Measurements from ENCODE around the gene CCL24.
"Not testable (repeated sequence)": the region's sequence is repeated elsewhere in the genome, so short reads cannot be mapped to it uniquely, and the experiment has no call there.

Gene CCL24, protein sequence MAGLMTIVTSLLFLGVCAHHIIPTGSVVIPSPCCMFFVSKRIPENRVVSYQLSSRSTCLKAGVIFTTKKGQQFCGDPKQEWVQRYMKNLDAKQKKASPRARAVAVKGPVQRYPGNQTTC

DNA sequence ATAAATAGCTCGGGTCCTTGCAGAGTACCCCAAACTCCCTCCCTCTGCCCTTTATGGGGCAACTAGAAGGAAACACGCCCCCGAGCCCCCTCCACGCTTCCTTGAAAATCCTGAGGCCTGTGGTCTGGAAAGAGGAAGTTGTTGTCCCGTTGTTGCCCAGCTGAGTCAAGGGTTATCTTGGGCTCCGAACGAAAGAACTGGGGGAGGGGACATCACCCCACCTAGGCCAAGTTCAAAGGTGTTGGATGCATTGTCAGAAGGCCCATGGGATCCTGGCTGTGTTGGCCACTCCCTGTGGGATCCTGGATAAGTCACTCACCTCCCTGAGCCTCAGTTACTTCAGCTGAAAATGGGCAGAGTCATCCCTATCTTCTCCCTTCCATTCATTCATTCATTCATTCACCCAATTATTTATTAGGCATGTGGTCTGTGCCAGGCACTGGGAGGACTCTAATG is at the start of gene CCL24:
Gene CCL24 (minus strand): TSS at position 26 of the 456 bp plus-strand sequence. CDS start 91 bp downstream, outside the sequence.
- DNase-seq = no peak

DNA sequence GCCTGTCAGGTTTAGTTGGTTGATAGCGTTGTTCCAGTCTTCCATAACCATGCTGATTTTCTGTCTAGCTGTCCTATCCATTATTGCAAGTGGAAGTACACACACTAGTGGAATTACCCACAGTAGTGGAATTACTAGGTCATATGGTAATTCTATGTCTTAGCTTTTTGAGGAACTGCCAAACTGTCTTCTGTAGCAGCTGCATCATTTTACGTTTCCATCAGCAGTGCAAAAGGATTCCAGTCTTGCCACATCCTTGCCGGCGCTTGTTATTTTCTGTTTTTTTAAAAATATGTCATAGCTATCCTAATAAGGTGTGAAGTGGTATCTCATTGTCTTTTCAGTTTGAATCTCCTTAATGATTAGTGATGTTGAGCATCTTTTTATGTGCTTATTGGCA is 48.0 kb upstream of the CCL24 start:
- DNase-seq = no peak

DNA sequence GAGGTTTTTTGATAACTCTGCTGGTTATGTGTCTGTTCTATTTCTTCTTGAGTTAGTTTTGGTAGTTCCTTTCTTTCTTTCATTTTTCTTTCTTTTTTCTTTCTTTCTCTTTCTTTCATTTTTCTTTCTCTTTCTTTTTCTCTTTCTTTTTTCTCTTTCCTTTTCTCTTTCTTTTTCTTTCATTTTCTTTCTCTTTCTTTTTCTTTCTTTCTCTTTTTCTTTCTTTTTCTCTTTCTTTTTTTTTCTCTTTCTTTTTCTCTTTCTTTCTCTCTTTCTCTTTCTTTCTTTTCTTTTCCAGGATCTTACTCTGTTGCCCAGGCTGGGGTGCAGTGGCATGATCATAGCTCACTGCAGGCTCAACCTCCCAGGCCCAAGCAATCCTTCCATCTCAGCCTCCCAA is 44.8 kb upstream of the CCL24 start:
- no peak for DNase-seq

DNA sequence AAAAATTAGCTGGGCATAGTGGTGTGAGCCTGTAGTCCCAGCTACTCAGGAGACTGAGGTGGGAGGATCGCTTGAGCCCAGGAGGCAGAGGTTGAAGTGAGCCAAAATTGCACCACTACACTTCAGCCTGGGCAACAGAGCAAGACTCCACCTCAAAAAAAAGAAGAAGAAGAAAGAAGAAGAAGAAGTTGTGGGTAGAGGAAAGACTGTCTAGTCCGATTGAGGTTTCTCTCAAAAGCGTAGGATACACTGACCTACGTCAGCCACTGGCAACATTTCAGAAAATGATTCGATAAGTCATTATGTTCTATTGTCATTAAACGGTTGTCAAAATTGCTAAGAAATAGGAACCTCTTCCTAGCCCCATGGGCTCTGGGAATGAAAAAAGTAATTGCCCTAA is 42.9 kb upstream of the CCL24 start:
- DNase-seq = no peak

DNA sequence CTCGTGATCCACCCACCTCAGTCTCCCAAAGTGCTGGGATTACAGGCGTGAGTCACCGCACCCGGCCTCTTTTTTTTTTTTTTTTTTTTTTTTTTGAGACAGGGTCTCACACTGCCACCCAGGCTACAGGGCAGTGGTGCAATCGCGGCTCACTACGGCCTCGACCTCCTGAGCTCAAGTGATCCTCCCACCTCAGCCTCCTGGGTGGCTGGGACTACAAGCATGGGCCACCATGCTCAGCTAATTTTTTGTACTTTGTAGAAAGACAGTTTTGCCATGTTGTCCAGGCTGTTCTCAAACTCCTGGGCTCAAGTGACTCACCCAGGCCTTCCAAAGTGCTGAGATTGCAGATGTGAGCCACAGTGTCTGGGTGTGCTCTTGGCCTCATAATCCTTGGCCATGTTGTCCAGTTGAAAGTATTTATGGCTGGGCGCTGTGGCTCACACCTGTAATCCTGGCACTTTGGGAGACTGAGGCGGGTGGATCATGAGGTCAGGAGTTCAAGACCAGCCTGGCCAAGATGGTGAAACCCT is 41.3 kb upstream of the CCL24 start:
- not testable (repeated sequence) for DNase-seq

DNA sequence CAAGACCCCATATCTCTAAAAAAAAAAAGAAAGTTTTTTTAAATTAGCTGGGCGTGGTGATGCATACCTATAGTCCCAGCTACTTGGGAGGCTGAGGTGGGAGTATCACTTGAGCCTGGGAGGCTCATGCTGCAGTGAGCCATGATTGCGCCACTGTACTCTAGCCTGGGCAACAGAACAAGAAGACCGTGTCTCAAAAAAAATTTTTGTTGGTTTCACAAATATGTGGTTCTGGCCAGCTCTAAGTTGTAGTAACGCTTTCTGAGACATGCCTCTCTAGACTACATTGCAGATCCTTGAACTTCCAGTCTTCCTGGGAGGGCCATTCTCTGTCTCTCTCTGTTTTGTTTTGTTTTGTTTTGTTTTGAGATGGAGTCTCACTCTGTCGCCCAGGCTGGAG is 40.6 kb upstream of the CCL24 start:
- DNase-seq = no peak

DNA sequence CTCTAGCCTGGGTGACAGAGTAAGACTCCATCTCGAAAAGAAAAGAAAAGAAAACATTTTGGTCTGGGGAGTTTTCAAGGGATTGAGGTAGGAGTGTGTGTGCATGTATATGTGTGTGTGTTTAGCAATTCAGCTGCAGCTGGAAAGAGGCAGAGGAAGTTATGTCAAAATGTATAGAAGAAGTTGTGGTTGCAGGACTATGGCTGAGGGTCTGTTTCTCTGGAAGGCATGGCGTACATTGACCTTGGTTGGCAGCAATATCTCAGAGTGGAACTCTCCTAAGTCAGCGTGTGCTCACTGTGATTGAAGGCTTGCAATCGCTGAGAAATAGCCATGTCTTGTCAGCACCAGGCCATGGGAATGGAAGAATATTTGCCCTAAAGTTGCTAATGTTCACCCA is 36.6 kb upstream of the CCL24 start:
- DNase-seq = no peak

DNA sequence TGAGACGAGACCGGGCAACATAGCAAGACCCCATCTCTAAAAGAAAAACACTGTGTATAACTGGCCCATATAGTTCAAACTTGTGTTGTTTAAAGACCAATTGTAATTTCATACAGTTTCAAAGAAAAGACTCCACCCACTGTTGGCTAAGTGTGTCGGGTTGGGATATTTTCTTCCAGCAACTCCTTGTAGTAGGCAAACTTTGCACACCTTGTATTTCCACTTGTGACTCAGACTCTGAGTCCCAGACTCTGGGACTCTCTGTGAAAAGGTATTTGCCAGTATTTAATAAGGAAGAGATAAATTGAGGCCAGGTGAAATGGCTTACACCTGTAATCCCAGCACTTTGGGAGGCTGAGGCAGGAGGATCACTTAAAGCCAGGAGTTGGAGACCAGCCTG is 36.0 kb upstream of the CCL24 start:
- no peak for DNase-seq

DNA sequence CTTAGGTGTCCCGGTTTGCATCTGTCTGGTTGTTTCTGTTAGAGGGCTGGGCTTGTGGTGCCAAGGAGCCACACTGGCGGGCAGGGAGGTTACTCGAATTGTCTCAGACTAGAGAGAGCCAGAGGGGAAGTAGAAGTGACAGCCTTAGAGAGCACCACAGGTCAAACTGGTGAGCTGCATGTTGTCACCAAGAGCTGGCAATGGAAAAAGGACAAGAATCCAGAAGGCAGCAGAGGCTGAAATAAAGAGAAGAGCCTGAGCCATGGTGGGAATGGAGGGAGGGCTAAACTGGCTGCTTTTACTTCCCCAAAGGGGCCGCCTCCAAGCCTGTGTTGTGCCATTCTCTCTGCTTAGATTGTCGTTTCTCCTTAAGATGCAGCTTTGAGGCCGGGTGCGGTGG is 34.1 kb upstream of the CCL24 start:
- no peak for DNase-seq

DNA sequence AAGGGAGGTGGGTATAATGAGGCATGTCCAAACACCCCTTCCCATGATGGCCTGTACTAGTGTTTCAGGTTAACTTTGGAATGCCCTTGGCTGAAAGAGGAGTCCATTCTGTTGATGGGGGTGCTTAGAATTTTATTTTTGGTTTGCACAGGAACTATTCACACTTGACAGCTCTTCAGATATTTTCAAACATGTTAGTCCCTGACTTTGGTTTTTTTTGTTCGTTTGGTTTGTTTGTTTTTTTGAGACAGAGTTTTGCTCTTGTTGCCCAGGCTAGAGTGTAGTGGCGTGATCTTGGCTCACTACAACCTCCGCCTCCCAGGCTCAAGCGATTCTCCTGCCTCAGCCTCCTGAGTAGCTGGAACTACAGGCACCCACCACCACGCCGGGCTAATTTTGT is 31.5 kb upstream of the CCL24 start:
- DNase-seq = not testable (repeated sequence)

DNA sequence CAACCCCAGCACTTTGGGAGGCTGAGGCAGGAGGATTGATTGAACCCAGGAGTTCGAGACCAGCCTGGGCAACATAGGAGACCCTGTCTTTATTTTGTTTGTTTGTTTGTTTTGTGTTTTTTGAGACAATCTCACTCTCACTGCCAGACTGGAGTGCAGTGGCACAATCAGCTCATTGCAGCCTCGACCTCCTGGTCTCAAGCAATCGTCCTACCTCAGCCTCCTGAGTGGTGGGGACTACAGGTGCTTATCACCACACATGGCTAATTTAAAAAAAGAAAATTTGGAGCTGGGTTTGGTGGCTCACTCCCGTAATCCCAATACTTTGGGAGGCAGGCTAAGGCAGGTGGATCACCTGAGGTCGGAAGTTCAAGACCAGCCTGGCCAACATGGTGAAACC is 30.6 kb upstream of the CCL24 start:
- DNase-seq = no peak

DNA sequence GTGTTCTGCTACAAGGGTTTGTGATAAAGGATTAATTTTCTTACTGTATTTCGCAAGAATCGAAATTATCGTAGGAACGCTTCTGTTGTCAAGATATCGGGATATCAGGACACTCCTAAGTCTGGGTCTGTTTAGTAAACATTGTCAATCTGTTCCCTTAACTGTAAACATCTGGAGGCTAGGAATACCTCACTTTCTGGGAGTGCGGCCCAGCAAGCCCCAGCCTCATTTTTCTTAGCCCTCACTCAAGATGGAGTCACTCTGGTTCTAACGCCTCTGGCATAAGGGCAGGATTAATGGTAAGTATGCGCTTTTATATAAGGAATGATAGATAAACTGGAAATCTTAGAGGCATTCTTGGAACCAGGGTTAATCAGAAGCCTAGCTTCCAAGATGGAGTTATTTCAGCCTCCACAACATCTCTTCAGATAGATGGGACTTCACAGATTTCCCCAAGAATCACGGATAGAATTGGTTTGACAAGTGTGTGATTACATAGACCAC is 30.1 kb upstream of the CCL24 start:
- DNase-seq = no peak

DNA sequence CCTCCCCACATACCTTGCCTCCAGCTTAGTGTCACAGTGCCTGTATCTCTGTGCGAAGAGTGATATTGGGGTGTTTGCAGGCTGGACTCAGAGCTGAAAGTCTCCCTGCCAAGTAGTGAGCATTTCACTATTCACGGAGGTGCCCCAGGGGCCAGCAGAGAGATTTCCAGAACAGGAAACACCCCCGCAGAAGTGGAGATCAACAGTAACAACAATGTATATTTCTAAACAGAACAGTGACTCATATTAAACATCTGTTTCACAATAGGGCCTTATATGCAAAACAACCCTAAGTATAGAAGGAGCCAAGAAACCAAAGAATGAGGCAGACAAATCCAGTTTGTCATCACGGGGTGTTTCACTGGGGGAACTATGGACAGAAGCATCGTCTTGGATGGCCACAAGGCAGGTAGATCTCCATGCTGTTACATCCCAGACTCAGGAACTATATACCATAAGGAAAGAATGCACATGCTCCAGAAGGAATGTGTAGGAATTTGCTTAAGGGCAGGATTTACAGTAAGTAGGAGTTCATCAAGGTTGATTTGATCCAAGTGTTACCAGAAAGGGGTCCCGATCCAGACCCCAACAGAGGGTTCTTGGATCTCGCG is 29.3 kb upstream of the CCL24 start:
- no peak for DNase-seq

DNA sequence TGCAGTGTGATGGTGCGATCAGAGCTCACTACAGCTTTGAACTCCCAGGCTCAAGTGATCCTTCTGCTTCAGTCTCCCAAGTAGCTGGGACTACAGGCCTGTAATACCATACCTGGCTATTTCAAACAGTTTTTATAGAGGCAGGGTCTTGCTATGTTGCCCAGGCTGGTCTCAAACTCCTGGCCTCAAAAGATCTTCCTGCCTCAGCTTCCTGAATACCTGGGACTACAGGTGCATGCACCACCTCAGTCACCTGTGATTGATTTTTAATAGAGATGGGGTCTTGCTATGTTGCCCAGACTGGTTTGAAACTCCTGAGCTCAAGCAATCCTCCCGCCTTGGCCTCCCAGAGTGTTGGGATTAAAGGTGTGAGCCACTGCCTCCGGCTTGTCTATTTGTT is 26.4 kb upstream of the CCL24 start:
- DNase-seq = no peak

DNA sequence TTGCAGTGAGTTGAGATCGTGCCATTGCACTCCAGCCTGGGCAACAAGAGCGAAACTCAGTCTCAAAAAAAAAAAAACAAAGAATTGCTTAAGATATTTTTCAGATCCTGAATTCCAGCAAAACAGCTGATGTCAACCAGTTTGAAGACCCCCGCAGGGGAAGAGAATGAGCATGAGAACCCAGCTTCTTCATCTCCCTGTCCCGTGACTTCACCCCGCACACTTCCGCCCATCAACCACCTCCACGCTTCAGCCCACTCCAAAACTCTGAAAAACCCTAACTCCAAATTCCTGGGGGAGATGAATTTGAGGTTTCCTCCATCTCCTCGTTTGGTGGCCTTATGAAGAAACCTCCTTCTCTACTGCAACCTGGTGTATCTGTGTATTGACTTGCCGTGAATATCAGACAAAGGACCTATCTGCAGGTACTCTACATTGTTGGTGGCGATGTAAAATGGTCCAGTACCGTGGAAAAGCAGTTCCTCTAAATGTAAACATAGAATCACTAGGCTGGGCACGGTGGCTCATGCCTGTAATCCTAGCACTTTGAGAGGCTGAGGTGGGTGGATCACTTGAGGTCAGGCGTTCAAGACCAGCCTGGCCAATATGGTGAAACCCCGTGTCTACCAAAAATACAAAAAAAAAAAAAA is 24.8 kb upstream of the CCL24 start:
- DNase-seq = not testable (repeated sequence)

DNA sequence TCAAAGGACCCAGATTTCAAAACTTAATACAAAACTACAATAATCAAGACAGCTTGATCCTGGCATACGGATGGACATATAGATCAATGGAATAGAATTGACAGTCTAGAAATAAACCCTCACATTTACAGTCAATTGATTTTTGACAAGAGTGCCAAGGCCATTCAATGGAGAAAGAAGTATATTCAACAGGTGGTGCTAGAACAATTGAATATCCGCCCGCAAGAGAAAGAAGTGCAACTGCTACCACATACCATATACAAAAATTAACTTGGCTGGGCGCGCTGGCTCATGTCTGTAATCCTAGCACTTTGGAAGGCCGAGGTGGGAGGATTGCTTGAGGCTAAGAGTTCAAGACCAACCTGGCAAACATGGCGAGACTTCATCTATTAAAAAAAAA is 23.2 kb upstream of the CCL24 start:
- no peak for DNase-seq

DNA sequence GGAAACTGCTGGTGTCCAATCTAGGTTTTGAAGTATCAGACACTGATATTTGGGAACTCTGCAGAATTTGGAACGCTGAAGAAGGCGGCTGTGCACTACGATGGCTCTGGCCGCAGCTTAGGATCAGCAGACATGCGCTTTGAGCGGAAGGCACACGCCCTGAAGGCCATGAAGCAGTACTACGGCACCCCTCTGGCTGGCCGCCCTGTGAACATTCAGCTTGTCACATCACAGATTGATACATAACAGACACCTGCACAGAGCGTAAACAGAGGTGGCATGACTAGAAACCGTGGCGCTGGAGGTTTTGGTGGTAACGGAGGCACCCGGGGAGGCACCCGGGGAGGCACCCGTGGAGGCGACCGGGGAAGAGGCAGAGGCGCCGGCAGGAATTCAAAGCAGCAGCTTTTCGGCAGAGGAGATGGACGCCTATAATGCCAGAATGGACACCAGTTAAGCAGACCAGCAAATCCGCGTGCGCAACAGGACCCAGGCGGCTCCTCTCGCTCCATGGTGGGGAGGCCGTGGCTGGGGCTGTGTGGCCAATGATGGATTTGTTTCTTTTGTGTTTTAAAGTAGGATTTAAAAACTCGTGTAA is 22.2 kb upstream of the CCL24 start:
- no peak for DNase-seq

DNA sequence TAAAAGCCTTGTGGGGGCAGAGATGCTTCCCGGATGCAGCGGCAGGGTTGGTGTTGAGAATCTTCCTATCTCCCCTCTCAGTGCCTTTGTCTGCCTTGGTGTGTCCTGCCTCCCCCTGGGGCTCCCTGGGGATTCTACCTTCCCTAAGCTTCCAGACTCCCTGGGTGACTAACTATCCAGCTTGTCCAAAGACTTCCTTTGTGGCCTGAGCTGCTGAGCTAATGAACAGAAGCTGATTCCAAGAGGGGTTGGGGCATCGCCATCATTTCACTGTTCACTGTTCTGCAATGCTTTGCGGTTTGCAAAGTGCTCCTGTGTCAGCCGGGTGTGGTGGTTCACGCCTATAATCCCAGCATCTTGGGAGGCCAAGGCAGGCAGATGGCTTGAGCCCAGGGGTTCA is 20.1 kb upstream of the CCL24 start:
- DNase-seq = not testable (repeated sequence)

DNA sequence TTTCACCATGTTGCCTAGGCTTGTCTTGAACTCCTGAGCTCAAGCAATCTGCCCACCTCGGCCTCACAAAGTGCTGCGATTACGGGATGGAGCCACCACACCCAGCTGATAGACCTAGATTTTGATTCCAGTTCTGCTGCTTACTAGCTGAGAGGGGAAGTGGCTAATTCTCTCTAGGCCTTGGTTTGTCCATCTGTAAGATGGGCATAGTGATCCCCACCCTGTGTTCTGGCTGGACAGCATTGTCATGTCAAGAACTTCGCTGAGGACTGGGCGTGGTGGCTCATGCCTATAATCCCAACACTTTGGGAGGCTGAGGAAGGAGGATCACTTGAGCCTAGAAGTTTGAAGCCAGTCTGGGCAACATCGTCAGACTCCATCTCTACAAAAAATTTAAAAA is 17.4 kb upstream of the CCL24 start:
- no peak for DNase-seq

DNA sequence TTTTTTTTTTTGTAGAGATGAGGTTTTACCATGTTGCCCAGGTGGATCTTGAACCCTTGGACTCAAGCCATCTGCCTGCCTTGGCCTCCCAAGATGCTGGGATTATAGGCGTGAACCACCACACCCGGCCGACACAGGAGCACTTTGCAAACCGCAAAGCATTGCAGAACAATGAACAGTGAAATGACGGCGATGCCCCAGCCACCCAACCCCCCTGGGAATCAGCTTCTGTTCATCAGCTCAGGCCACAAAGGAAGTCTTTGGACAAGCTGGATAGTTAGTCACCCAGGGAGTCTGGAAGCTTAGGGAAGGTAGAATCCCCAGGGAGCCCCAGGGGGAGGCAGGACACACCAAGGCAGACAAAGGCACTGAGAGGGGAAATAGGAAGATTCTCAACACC is 16.1 kb upstream of the CCL24 start:
- DNase-seq = not testable (repeated sequence)

DNA sequence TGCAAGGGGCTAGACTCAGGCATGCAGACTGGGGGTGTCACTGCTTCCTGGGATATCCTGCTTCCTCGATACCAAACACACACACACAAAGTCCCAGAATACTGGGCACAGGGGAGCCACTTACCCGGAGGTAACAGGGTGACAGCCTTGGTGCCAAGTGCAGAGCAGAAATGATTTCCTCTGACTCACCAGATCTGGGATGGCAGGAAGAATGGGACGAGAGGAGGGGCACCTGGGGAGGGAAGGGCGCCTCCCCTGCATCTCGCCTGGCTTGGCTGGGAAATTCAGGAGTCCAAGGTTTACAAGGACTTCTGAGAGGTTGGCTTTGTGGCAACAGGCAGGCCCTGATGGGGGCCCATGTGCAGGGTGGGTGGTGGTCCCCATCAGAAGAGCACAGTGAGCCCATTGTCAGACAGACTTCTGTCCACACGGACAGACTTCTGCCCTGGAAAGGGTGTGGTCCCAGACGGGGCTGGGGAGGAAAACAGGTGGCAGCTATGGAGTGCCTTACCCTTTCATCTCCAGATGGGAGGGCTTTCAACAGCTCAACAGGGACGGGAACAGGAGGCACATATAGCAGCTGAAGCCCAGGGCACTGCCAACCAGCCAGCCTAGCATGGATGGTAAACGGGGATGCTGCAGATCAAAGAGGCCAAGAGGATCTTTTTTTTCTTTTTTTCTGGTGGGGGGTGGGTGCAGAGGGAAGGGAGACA is 9.7 kb upstream of the CCL24 start:
- no peak for DNase-seq

DNA sequence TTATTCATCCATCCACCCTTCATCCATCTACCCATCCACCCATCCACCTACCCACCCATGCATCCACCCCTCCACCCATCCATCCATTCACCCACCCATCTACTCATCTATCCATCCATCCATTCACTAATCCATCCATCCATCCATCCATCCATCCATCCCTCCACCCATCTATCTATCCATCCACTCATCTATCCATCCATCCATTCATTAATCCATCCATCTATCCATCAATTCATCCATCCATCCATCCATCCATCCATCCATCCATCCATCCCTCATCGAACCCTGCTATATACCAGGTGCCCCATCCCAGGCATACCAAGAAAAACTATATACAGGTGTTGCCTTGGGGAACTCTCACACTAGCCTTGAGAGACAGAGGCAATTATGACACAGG is 7.1 kb upstream of the CCL24 start:
- DNase-seq = no peak

DNA sequence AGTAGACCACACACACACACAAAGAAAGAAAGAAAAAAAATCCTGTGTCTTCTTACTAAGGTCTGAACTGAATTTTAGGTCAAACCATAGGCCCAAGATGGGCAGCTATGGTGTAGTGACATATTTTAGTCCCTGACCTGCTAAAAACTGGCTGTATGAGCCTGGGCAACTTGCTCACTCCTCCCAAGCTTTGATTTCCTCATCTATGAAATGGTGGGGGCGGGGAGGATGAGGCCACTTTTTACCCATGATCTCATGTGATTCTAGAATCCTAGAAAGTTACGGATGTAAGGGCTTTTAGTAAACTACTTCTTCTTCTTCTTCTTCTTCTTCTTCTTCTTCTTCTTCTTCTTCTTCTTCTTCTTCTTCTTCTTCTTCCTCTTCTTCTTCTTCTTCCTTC is 6.1 kb upstream of the CCL24 start:
- no peak for DNase-seq

Measured in SHP77 (cell line).